OCI-LY3 (cell line): ENCODE data around the gene SLC25A13.
A peak's percentile ranks its signal among the peaks of the same experiment; 100 is the strongest.
"Not testable (repeated sequence)": the region's sequence is repeated elsewhere in the genome, so short reads cannot be mapped to it uniquely, and the experiment has no call there.

Experiments
- H2AFZ ChIP-seq: fragments of 200-600, 300-600 bp; shearing (Covaris generic); 2 replicates; pipeline ENCODE4 v1.6.0; 2014; ENCODE audit warnings: antibody characterized with exemption, low read depth, low read length
- H3K27ac ChIP-seq: fragments of 200-600, 300-600 bp; sonication (generic); 2 replicates; pipeline ENCODE4 v1.5.1; 2014; ENCODE audit warnings: mild to moderate bottlenecking, low read length, moderate library complexity, mixed read lengths
- H3K27me3 ChIP-seq: fragments of 200-600, 300-600 bp; sonication (generic); 2 replicates; pipeline ENCODE4 v1.6.1; 2014; ENCODE audit warnings: low read depth, low read length, mixed read lengths
- H3K36me3 ChIP-seq: fragments of 200-600, 300-600 bp; sonication (generic); replicated peaks from 2 replicates; pipeline ENCODE3; 2014; ENCODE audit warnings: low read depth, low read length, mixed read lengths
- H3K4me1 ChIP-seq: fragments of 300-600, 200-600 bp; sonication (generic); 2 replicates; pipeline ENCODE4 v1.6.1; 2014; ENCODE audit warnings: low read length, mixed read lengths
- H3K4me2 ChIP-seq: fragments of 200-600, 300-600 bp; sonication (generic); 2 replicates; pipeline ENCODE4 v1.6.1; 2014; ENCODE audit warnings: low read length, mixed read lengths
- H3K4me3 ChIP-seq: fragments of 300-600, 200-600 bp; sonication (generic); 2 replicates; pipeline ENCODE4 v1.5.1; 2014; ENCODE audit warnings: antibody characterized with exemption, mild to moderate bottlenecking, low read length, moderate library complexity
- H3K79me2 ChIP-seq: fragments of 300-600, 200-600 bp; shearing (Covaris generic); 2 replicates; pipeline ENCODE4 v1.6.1; 2014; ENCODE audit warnings: mild to moderate bottlenecking, low read length, mixed read lengths
- H3K9ac ChIP-seq: fragments of 300-600, 200-600 bp; shearing (Covaris generic); 2 replicates; pipeline ENCODE4 v1.6.0; 2014; ENCODE audit warnings: mild to moderate bottlenecking, low read length, moderate library complexity
- H3K9me3 ChIP-seq: fragments of 200-600, 300-600 bp; shearing (Covaris generic); 2 replicates; pipeline ENCODE4 v1.6.1; 2014; ENCODE audit warnings: low read length, mixed read lengths; ENCODE audit not compliant: insufficient read depth
- H4K20me1 ChIP-seq: fragments of 200-600, 300-600 bp; sonication (generic); 2 replicates; pipeline ENCODE4 v1.6.1; 2016; ENCODE audit warnings: low read length, mixed read lengths; ENCODE audit not compliant: insufficient read depth
- CTCF ChIP-seq: fragments of 200-600, 300-600 bp; sonication (generic); IDR thresholded peaks from 2 replicates; pipeline ENCODE4 v1.5.1; 2014; ENCODE audit warnings: antibody characterized with exemption, low read length, low read depth
- EZH2phosphoT487 ChIP-seq: fragments of 200-600 bp; shearing (Covaris generic); IDR thresholded peaks from 2 replicates; pipeline ENCODE4 v1.6.1; 2018; ENCODE audit warnings: antibody characterized with exemption, mixed run types, low read depth

SLC25A13 gene

GRCh38 chr7:96329241-96329640, 7.3 kb upstream of the SLC25A13 start:
- Histone ChIP-seq H3K9me3 (peaks cover 17% of the 10 kb centered on the region), H3K27ac (no peak overlapping the region), H4K20me1 (no peaks in the 10 kb centered on the region), H3K79me2 (no peaks in the 10 kb centered on the region), H3K4me2 (no peak overlapping the region), H2AFZ (no peak overlapping the region), H3K36me3 (peaks cover 21% of the 10 kb centered on the region), H3K4me3 (no peak overlapping the region), H3K27me3 (no peaks in the 10 kb centered on the region), H3K4me1 (peaks cover 20% of the 10 kb centered on the region), H3K9ac (no peak overlapping the region)
- TF ChIP-seq EZH2phosphoT487: no peak
- no peak for TF ChIP-seq CTCF

GRCh38 chr7:96328016-96328415, 6.1 kb upstream of the SLC25A13 start:
- Histone ChIP-seq H3K27ac (no peak overlapping the region), H4K20me1 (no peaks in the 10 kb centered on the region), H3K27me3 (no peaks in the 10 kb centered on the region), H2AFZ (no peak overlapping the region), H3K36me3 (peaks cover 21% of the 10 kb centered on the region), H3K4me3 (no peak overlapping the region), H3K9ac (no peak overlapping the region), H3K9me3 (peaks cover 17% of the 10 kb centered on the region), H3K4me1 (peaks cover 20% of the 10 kb centered on the region), H3K79me2 (no peaks in the 10 kb centered on the region), H3K4me2 (no peak overlapping the region)
- no peak for TF ChIP-seq EZH2phosphoT487
- TF ChIP-seq CTCF: no peak

GRCh38 chr7:96327429-96327828, 5.5 kb upstream of the SLC25A13 start:
- Histone ChIP-seq H3K27ac (peak overlapping the region; percentile 82), H2AFZ (no peak overlapping the region), H3K36me3 (peaks cover 21% of the 10 kb centered on the region), H3K4me3 (no peak overlapping the region), H3K4me1 (peaks cover 25% of the 10 kb centered on the region), H3K4me2 (no peak overlapping the region), H4K20me1 (no peaks in the 10 kb centered on the region), H3K27me3 (no peaks in the 10 kb centered on the region), H3K9me3 (peaks cover 17% of the 10 kb centered on the region), H3K9ac (no peak overlapping the region), H3K79me2 (no peaks in the 10 kb centered on the region; the same call in 1 of the 2 replicates)
- TF ChIP-seq EZH2phosphoT487: no peak
- TF ChIP-seq CTCF: no peak

GRCh38 chr7:96326752-96327151, 4.9 kb upstream of the SLC25A13 start:
- H2AFZ ChIP-seq, H3K79me2 ChIP-seq, H4K20me1 ChIP-seq, H3K9ac ChIP-seq, H3K27me3 ChIP-seq, H3K4me3 ChIP-seq: not testable (repeated sequence)
- H3K9me3 ChIP-seq: peaks cover 17% of the 10 kb centered on the region
- H3K4me1 ChIP-seq: peaks cover 28% of the 10 kb centered on the region
- peak overlapping the region; percentile 82 for H3K27ac ChIP-seq
- H3K36me3 ChIP-seq: peaks cover 21% of the 10 kb centered on the region
- 0 out of 2 replicates have a peak overlapping the region, but pooled peaks have one; percentile 10 for H3K4me2 ChIP-seq
